ENCODE measurements around the gene DRD1.
"Not testable (repeated sequence)": the region's sequence is repeated elsewhere in the genome, so short reads cannot be mapped to it uniquely, and the experiment has no call there.

Gene DRD1

DNA sequence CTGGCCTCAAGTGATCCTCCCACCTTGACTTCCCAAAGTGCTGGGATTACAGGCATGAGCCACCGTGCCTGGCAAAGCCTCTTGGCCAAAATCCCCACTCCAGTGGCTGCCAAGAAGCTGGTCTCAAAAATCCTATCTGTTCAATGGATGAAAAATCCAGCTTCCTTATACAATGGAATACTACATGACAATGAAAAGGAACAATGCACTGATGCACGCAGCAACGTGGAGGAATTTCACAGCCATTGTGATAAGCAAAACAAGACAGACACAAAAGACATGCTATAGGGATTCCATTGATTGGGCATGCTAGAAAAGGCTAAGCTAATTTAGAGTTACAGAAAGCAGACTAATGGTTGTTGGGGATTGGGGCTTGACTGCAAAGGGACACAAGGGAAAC, 21.3 kb upstream of the DRD1 start:
- Histone ChIP-seq H3K9ac (ENCODE audit: low read length) (no peak overlapping the region), H3K36me3 (ENCODE audit: control insufficient read depth, insufficient read depth, low read length) (no peaks in the 10 kb centered on the region), H3K27me3 (ENCODE audit: control insufficient read depth, insufficient read depth, low read length) (no peaks in the 10 kb centered on the region), H3K4me3 (ENCODE audit: low read length) (no peak overlapping the region), H3K4me1 (ENCODE audit: control insufficient read depth, insufficient read depth, low read length) (no peaks in the 10 kb centered on the region), H3K9me3 (ENCODE audit: control insufficient read depth, low read length) (no peaks in the 10 kb centered on the region)

DNA sequence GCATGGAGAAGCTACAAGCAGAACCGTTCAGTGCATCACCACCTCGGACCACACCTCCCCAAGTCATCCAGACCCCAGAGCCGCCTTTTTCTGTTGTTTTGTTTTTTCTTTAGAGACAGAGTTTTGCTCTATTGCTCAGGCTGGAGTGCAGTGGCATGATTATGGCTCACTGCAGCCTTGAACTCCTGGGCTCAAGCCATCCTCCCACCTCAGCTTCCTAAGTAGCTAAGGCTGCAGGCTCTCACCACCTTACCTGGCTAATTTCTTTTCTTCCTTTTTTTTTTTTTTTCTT, 20.9 kb upstream of the DRD1 start:
- Histone ChIP-seq H3K4me1 (ENCODE audit: control insufficient read depth, insufficient read depth, low read length) (no peaks in the 10 kb centered on the region), H3K9me3 (ENCODE audit: control insufficient read depth, low read length) (no peaks in the 10 kb centered on the region), H3K4me3 (ENCODE audit: low read length) (no peak overlapping the region)

DNA sequence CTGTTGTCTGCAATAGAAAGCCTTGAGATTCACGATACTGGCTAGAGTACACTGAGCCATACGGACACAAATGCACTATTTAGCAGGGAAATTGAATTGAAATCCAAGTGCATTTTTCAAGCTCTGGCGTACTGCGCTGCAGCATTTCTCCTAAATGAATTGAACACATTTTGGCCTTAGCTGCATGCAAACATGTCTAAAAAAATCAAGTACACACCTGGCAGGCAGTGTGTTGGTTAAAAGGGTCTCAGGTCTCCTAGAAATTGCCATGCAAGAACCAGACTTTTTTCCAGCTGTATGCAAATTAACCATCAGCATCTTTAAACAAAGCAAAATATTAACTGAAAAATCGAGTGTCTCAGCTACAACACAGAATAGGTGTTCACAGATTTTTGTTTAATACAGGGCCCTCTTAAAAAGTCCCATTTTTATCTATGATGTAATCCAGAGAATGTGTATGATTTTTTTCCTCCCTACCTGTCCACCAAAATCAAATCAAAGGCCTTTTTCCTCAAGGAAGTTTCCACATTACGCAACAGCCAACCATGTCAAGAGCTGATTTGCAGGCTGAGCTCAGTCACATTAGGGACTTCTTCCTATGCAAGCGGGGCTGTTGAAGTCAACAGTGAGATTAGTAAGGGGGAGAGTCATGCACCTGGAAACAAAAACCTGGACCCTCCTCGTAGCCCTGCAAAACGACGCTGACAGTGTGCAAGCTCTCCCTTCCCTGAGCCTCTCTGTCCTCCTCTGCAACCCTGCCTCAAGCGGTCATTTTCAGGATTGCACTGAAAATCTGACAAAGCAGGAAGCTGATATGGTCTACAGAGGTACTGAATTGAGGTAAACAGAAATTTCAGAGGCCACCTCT, 20.3 kb upstream of the DRD1 start:
- no peaks in the 10 kb centered on the region for H3K4me1 ChIP-seq (ENCODE audit: control insufficient read depth, insufficient read depth, low read length)
- H3K9ac ChIP-seq (ENCODE audit: low read length): no peak overlapping the region
- H3K4me3 ChIP-seq (ENCODE audit: low read length): no peak overlapping the region
- H3K9me3 ChIP-seq (ENCODE audit: control insufficient read depth, low read length): no peaks in the 10 kb centered on the region
- no peaks in the 10 kb centered on the region for H3K36me3 ChIP-seq (ENCODE audit: control insufficient read depth, insufficient read depth, low read length)
- H3K27me3 ChIP-seq (ENCODE audit: control insufficient read depth, insufficient read depth, low read length): no peaks in the 10 kb centered on the region

More for the DNA sequence above, 20.9 kb upstream of the DRD1 start:
- Histone ChIP-seq H3K9ac (ENCODE audit: low read length) (no peak overlapping the region), H3K36me3 (ENCODE audit: control insufficient read depth, insufficient read depth, low read length) (no peaks in the 10 kb centered on the region), H3K27me3 (ENCODE audit: control insufficient read depth, insufficient read depth, low read length) (no peaks in the 10 kb centered on the region)

DNA sequence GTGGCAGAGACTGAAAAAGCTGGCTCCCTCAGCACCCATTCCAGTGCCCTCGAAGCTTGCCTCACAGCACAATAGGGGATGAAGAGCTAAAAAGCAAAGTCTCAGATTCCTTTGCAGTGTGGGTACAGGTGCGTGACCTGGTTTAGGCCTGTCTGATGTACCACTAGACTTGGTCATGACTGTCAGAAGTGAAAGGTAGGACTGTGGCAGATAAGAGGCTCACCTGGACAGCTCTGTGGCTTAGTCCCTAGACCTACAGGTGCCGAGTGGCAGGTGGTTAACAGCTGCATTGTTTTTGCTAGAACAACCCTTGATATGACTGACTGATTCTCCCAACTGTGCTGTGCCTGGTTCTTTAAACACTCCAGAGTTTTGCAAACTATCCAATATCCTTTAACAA, 19.7 kb upstream of the DRD1 start:
- H3K36me3 ChIP-seq (ENCODE audit: control insufficient read depth, insufficient read depth, low read length): no peaks in the 10 kb centered on the region
- H3K4me3 ChIP-seq (ENCODE audit: low read length): no peak overlapping the region
- no peaks in the 10 kb centered on the region for H3K9me3 ChIP-seq (ENCODE audit: control insufficient read depth, low read length)
- no peak overlapping the region for H3K9ac ChIP-seq (ENCODE audit: low read length)
- no peaks in the 10 kb centered on the region for H3K4me1 ChIP-seq (ENCODE audit: control insufficient read depth, insufficient read depth, low read length)
- H3K27me3 ChIP-seq (ENCODE audit: control insufficient read depth, insufficient read depth, low read length): no peaks in the 10 kb centered on the region

DNA sequence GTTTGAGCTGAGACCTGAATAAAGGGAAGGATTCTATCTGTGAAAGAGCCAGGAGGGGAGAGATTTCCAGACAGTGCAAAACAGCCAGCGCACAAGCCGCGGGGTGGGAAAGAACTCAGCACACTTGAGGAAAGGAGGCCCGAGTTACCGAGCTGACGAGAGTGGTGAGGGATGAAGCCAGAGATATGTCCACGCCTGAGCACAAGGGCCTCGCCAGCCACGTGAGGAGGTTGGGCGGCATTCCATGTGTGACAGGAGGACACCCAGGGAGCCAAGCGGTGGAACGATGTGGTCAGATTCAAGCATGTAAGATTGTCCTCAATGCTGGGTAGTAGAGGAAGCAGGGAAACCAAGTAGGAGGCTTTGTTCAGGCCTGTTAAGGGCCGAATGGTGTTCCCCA, 17.4 kb upstream of the DRD1 start:
- H3K4me3 ChIP-seq (ENCODE audit: low read length): no peak overlapping the region
- no peaks in the 10 kb centered on the region for H3K4me1 ChIP-seq (ENCODE audit: control insufficient read depth, insufficient read depth, low read length)
- H3K36me3 ChIP-seq (ENCODE audit: control insufficient read depth, insufficient read depth, low read length): no peaks in the 10 kb centered on the region
- H3K27me3 ChIP-seq (ENCODE audit: control insufficient read depth, insufficient read depth, low read length): no peaks in the 10 kb centered on the region
- H3K9me3 ChIP-seq (ENCODE audit: control insufficient read depth, low read length): no peaks in the 10 kb centered on the region
- no peak overlapping the region for H3K9ac ChIP-seq (ENCODE audit: low read length)

DNA sequence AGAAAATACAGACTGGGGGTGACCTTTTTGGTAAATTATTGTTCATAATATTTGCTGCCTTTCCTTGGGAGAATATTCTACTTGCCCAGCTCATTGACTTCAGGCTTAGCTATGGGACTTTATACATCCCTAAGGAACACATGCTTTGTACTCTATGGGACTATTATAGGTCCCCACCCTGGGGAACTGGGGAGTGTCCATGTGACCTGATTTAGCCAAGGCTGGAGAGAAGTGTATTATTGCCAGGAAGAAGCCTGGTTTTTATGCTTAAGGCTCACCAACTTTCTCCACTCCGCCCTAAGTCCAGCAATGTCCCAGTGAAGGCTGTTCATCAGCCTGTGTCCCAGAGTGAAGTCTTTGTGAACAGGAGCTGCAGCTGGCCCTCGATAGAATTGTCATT, 16.6 kb upstream of the DRD1 start:
- Histone ChIP-seq H3K27me3 (ENCODE audit: control insufficient read depth, insufficient read depth, low read length) (no peaks in the 10 kb centered on the region), H3K4me1 (ENCODE audit: control insufficient read depth, insufficient read depth, low read length) (no peaks in the 10 kb centered on the region), H3K9me3 (ENCODE audit: control insufficient read depth, low read length) (no peaks in the 10 kb centered on the region), H3K4me3 (ENCODE audit: low read length) (no peak overlapping the region), H3K36me3 (ENCODE audit: control insufficient read depth, insufficient read depth, low read length) (no peaks in the 10 kb centered on the region), H3K9ac (ENCODE audit: low read length) (no peak overlapping the region)

DNA sequence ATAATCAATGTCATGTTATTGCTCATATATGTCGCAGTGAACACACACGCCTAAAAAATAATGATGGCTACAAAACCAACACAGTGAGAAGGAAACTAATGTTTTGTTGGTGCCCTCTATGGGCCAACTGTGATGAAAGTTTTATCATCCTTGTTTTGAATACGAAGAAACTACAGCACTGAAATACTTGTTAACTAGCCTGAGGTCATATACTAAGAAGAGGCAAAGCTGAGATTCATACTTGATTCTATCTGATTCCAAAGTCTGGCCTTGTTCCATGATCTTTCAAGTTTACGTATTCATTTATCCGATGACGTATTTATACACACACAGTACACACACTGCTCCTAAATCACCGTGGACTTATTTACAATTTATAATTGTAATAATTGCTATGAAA, 16.1 kb upstream of the DRD1 start:
- Histone ChIP-seq H3K4me3 (ENCODE audit: low read length) (no peak overlapping the region), H3K27me3 (ENCODE audit: control insufficient read depth, insufficient read depth, low read length) (peaks cover 1% of the 10 kb centered on the region), H3K9me3 (ENCODE audit: control insufficient read depth, low read length) (no peaks in the 10 kb centered on the region), H3K4me1 (ENCODE audit: control insufficient read depth, insufficient read depth, low read length) (no peaks in the 10 kb centered on the region), H3K36me3 (ENCODE audit: control insufficient read depth, insufficient read depth, low read length) (no peaks in the 10 kb centered on the region), H3K9ac (ENCODE audit: low read length) (no peak overlapping the region)

DNA sequence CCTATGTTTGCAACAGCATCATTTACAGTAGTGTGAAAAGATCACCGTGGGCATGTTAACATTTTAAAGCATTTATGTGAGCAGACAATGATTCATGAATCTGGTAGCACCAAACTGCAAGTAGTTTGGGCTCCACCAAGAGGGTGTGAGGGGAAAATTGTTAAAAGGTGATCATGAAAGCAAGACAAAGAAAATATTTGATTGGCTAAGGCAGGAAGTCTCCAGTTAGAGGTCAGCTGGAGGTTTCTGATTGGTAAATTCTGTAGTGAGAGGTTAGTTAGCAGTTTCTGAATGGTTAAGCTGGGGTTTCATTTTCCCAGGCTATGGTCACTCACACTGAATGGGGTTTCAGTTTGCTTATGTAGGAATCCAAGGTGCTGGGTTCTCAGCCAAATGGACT, 13.5 kb upstream of the DRD1 start:
- H3K9ac ChIP-seq (ENCODE audit: low read length): no peak overlapping the region
- H3K27me3 ChIP-seq (ENCODE audit: control insufficient read depth, insufficient read depth, low read length): peaks cover 3% of the 10 kb centered on the region

DNA sequence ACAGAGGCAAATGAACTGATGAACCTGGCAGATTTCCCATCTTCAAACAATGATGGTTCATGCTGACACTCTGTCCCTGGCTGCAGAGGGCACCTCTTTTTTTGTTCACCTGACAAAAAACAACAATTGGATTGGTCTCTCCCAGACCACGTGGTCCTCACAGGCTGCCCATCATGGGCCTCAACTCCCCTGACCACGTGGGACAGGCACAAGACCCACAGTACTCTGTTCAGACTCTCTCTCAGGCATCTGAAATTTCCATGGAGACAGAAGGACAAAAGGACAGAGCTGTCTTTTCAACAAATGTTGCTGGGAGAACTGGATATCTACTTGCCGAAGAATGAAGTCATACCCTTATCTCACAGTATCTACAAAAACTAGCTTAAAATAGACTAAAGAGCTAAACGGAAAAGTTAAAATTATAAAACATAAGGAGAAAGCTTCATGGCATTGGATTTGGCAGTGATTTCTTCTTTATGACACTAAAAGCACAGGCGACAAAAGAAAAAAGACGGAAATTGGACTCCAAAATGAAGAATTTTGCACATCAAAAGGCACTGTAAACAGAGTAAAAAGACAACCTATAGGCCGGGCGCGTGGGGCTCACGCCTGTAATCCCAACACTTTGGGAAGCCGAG, 12.2 kb upstream of the DRD1 start:
- H3K9me3 ChIP-seq (ENCODE audit: control insufficient read depth, low read length): no peaks in the 10 kb centered on the region
- no peak overlapping the region for H3K9ac ChIP-seq (ENCODE audit: low read length)
- H3K27me3 ChIP-seq (ENCODE audit: control insufficient read depth, insufficient read depth, low read length): peaks cover 3% of the 10 kb centered on the region
- no peaks in the 10 kb centered on the region for H3K4me1 ChIP-seq (ENCODE audit: control insufficient read depth, insufficient read depth, low read length)
- no peaks in the 10 kb centered on the region for H3K36me3 ChIP-seq (ENCODE audit: control insufficient read depth, insufficient read depth, low read length)
- no peak overlapping the region for H3K4me3 ChIP-seq (ENCODE audit: low read length)

More for the DNA sequence above, 13.5 kb upstream of the DRD1 start:
- no peaks in the 10 kb centered on the region for H3K36me3 ChIP-seq (ENCODE audit: control insufficient read depth, insufficient read depth, low read length)
- no peaks in the 10 kb centered on the region for H3K4me1 ChIP-seq (ENCODE audit: control insufficient read depth, insufficient read depth, low read length)
- no peak overlapping the region for H3K4me3 ChIP-seq (ENCODE audit: low read length)
- no peaks in the 10 kb centered on the region for H3K9me3 ChIP-seq (ENCODE audit: control insufficient read depth, low read length)

DNA sequence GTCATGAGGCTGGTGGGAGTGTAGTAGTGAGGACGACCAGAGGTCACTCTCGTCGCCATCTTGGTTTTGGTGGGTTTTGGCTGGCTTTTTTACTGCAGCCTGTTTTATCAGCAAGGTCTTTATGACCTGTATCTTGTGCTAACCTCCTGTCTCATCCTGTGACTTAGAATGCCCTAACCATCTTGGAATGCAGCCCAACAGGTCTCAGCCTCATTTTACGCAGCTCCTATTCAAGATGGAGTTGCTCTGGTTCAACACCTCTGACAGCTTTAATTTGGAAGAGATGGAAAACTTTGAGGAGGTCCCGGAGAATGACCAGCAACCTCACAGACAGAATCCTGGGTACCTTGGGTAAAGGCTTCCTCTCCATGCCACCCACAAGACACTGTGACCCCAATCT, 10.4 kb upstream of the DRD1 start:
- H3K9me3 ChIP-seq (ENCODE audit: control insufficient read depth, low read length); H3K9ac ChIP-seq (ENCODE audit: low read length); H3K27me3 ChIP-seq (ENCODE audit: control insufficient read depth, insufficient read depth, low read length): not testable (repeated sequence)

DNA sequence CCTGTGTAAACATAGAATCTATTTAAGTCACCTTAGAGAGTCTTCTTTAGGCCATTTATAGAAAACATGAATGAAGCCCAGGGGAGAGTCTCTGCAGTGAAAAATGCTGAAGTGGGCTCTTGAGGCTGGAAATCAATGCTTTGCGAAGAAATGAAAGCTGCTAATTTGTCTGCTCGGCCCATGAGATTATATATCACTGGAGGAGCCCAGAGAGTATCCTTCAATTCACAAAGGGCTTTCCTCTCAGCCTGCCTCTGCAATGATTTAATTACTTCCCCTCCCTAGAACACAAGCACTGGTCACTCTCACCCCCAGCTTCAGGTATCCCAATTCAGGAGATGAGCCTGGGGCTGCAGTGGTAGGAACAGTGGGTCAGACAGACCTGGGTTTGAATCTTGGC, 8.2 kb upstream of the DRD1 start:
- H3K4me1 ChIP-seq (ENCODE audit: control insufficient read depth, insufficient read depth, low read length): no peaks in the 10 kb centered on the region
- H3K27me3 ChIP-seq (ENCODE audit: control insufficient read depth, insufficient read depth, low read length): peaks cover 3% of the 10 kb centered on the region
- no peaks in the 10 kb centered on the region for H3K36me3 ChIP-seq (ENCODE audit: control insufficient read depth, insufficient read depth, low read length)
- no peaks in the 10 kb centered on the region for H3K9me3 ChIP-seq (ENCODE audit: control insufficient read depth, low read length)
- no peak overlapping the region for H3K9ac ChIP-seq (ENCODE audit: low read length)
- H3K4me3 ChIP-seq (ENCODE audit: low read length): no peak overlapping the region

More for the DNA sequence above, 10.4 kb upstream of the DRD1 start:
- H3K36me3 ChIP-seq (ENCODE audit: control insufficient read depth, insufficient read depth, low read length); H3K4me1 ChIP-seq (ENCODE audit: control insufficient read depth, insufficient read depth, low read length); H3K4me3 ChIP-seq (ENCODE audit: low read length): not testable (repeated sequence)

DNA sequence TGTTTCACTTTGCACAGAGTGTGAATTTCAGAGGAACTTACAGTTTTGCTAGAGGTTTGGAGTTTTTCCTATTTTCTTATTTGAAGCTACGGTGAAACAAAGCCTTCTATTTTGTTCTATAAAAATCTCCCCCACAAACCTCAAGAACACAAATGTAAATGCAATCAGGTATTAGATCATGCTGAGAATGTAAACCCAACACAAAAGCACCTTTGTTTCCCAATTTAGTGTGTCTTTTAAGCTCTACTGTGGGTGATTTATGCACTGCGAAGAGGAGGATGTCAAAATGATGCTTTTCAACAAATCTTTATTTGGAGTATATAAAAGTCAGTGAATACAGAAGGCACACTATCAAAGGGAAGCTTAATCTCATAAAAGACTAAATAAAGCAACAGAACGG, 4.3 kb upstream of the DRD1 start:
- H3K4me1 ChIP-seq (ENCODE audit: control insufficient read depth, insufficient read depth, low read length): peaks cover 15% of the 10 kb centered on the region
- no peaks in the 10 kb centered on the region for H3K36me3 ChIP-seq (ENCODE audit: control insufficient read depth, insufficient read depth, low read length)
- H3K27me3 ChIP-seq (ENCODE audit: control insufficient read depth, insufficient read depth, low read length): peaks cover 25% of the 10 kb centered on the region
- no peaks in the 10 kb centered on the region for H3K9me3 ChIP-seq (ENCODE audit: control insufficient read depth, low read length)
- no peak overlapping the region for H3K9ac ChIP-seq (ENCODE audit: low read length)
- no peak overlapping the region for H3K4me3 ChIP-seq (ENCODE audit: low read length)
